ENCODE data around the gene MCTP2.

MCTP2 gene

GRCh38 chr15:94467034-94467433 is 235.7 kb downstream of the MCTP2 start:
- H3K27ac ChIP-seq, result no peak overlapping the region
- TF ChIP-seq CTCF (conservative IDR thresholded peaks at IDR 0.05) (no peak), ZFX (IDR thresholded peaks at IDR 0.05) (no peak)

- no peak for TF ChIP-seq CTCF (conservative IDR thresholded peaks at IDR 0.05)
- TF ChIP-seq ZFX (IDR thresholded peaks at IDR 0.05), result no peak
- no peak overlapping the region for H3K27ac ChIP-seq
These were observed 239.1 kb downstream of the MCTP2 start for GRCh38 chr15:94470492-94470891.

GRCh38 chr15:94476686-94477085 is 245.3 kb downstream of the MCTP2 start:
- H3K27ac ChIP-seq, result no peak overlapping the region
- TF ChIP-seq ZFX (IDR thresholded peaks at IDR 0.05) (no peak), CTCF (conservative IDR thresholded peaks at IDR 0.05) (no peak)

- H3K27ac ChIP-seq, result no peak overlapping the region
- TF ChIP-seq ZFX (IDR thresholded peaks at IDR 0.05), result no peak
- TF ChIP-seq CTCF (conservative IDR thresholded peaks at IDR 0.05), result no peak
These were observed 246.7 kb downstream of the MCTP2 start for GRCh38 chr15:94477913-94478553.

- TF ChIP-seq CTCF (conservative IDR thresholded peaks at IDR 0.05) (no peak), ZFX (IDR thresholded peaks at IDR 0.05) (no peak)
- no peak overlapping the region for H3K27ac ChIP-seq
These were observed 247.4 kb downstream of the MCTP2 start for GRCh38 chr15:94478763-94479162.

GRCh38 chr15:94480289-94480834 is 249.0 kb downstream of the MCTP2 start:
- no peak for TF ChIP-seq CTCF (conservative IDR thresholded peaks at IDR 0.05)
- no peak for TF ChIP-seq ZFX (IDR thresholded peaks at IDR 0.05)
- no peak overlapping the region for H3K27ac ChIP-seq

- TF ChIP-seq ZFX (IDR thresholded peaks at IDR 0.05) (no peak), CTCF (conservative IDR thresholded peaks at IDR 0.05) (no peak)
- no peak overlapping the region for H3K27ac ChIP-seq
These were observed 253.9 kb downstream of the MCTP2 start for GRCh38 chr15:94485148-94485719.

Measured in C4-2B (cell line).